Left hindlimb (tissue), 1 donor: ENCODE data around the gene PRSS53.

Experiments
- DNase-seq: peaks from one replicate; pipeline ENCODE4 v3.0.0-alpha.2; 2018

PRSS53 gene

GRCh38 chr16:31088459-31089183 is at the start of gene PRSS53:
PRSS53 (minus strand) TSS chr16:31088943; CDS start chr16:31088809, 134 bp downstream.
- DNase-seq, result peak; percentile 28

- DNase-seq, result peak; percentile 19
Measured at GRCh38 chr16:31136822-31137499, 48.2 kb upstream of the PRSS53 start.

- DNase-seq, result no peak
Measured at GRCh38 chr16:31136287-31136662, 47.5 kb upstream of the PRSS53 start.

- peak; percentile 21 for DNase-seq
Measured at GRCh38 chr16:31135535-31136286, 47.0 kb upstream of the PRSS53 start, which contains the start of gene PRSS8. PRSS8 (minus strand) TSS chr16:31135727; CDS start chr16:31135498, 229 bp downstream.

- DNase-seq, result peak; percentile 26
Measured at GRCh38 chr16:31134625-31135534, 46.1 kb upstream of the PRSS53 start.

GRCh38 chr16:31134091-31134571 is 45.4 kb upstream of the PRSS53 start:
- peak; percentile 38 for DNase-seq

- no peak for DNase-seq
Measured at GRCh38 chr16:31133046-31133501, 44.3 kb upstream of the PRSS53 start.

GRCh38 chr16:31132303-31132979 is 43.7 kb upstream of the PRSS53 start:
- peak; percentile 27 for DNase-seq

GRCh38 chr16:31131841-31132271 is 43.1 kb upstream of the PRSS53 start:
- DNase-seq, result peak; percentile 4

GRCh38 chr16:31131416-31131815 is 42.7 kb upstream of the PRSS53 start:
- DNase-seq, result peak; percentile 15

GRCh38 chr16:31130899-31131298 is 42.2 kb upstream of the PRSS53 start:
- DNase-seq, result no peak

- DNase-seq, result no peak
Measured at GRCh38 chr16:31130336-31130891, 41.7 kb upstream of the PRSS53 start.

- no peak for DNase-seq
Measured at GRCh38 chr16:31129568-31130335, 41.0 kb upstream of the PRSS53 start.

- DNase-seq, result no peak
Measured at GRCh38 chr16:31128711-31129567, 40.2 kb upstream of the PRSS53 start.

- no peak for DNase-seq
Measured at GRCh38 chr16:31127182-31127581, 38.4 kb upstream of the PRSS53 start.

GRCh38 chr16:31125844-31126243 is 37.1 kb upstream of the PRSS53 start:
- DNase-seq, result no peak

GRCh38 chr16:31120129-31120528 is 31.4 kb upstream of the PRSS53 start:
- peak; percentile 16 for DNase-seq

GRCh38 chr16:31118223-31119155 is 29.7 kb upstream of the PRSS53 start:
- DNase-seq, result peak; percentile 21
